Gastroesophageal sphincter (tissue), 4 donors: ENCODE results near the gene ATP9B. TPM values are rescaled to one million over a fixed set of nuclear protein-coding genes. Genes with fewer than 3 reads are reported as not detected.

ENCODE experiments used
- ATAC-seq: fragments of 150-250 bp; one replicate; pipeline ENCODE4 v1.9.1; 2016; ENCODE audit warnings: mild to moderate bottlenecking, moderate library complexity
- H3K27ac ChIP-seq, 4 donors: fragments of 200-600 bp; sonication (generic) in 3 of 4; 1 replicate in 3 of 4; 2 replicates in 1 of 4; pipeline ENCODE4 v1.5.1; 2016 to 2019
- H3K27me3 ChIP-seq: fragments of 200-600 bp; sonication (generic); one replicate; pipeline ENCODE4 v1.5.1; 2019
- H3K36me3 ChIP-seq, 2 donors: fragments of 200-600 bp; sonication (generic); one replicate each; pipeline ENCODE4 v1.5.1; 2019; ENCODE audit warnings: control low read depth in 1 of 2
- H3K4me1 ChIP-seq, 3 donors: fragments of 200-600 bp; sonication (generic); 1 replicate in 2 of 3; 2 replicates in 1 of 3; pipeline ENCODE4 v1.5.1; 2016 to 2019; ENCODE audit warnings: control low read depth in 2 of 3
- H3K4me3 ChIP-seq, 2 donors: fragments of 200-600 bp; sonication (generic); one replicate each; pipeline ENCODE4 v1.5.1; 2019; ENCODE audit warnings: mild to moderate bottlenecking in 1 of 2, moderate library complexity in 1 of 2
- H3K9me3 ChIP-seq, 3 donors: fragments of 200-600 bp; sonication (generic); one replicate each; pipeline ENCODE4 v1.5.1; 2017 to 2019; ENCODE audit warnings: control low read depth in 2 of 3
- EP300 ChIP-seq: sonication (generic); formaldehyde crosslinking; IDR thresholded peaks from one replicate; pipeline ENCODE4 v1.6.1; 2017; ENCODE audit warnings: antibody characterized with exemption, mild to moderate bottlenecking
- POLR2A ChIP-seq, 2 donors: fragments of 450-650 bp; IDR thresholded peaks; one replicate each; pipeline ENCODE4 v1.6.1; 2017; ENCODE audit warnings: antibody characterized with exemption in 2 of 2, mild to moderate bottlenecking in 2 of 2, moderate library complexity in 1 of 2
- POLR2AphosphoS5 ChIP-seq: sonication (generic); formaldehyde crosslinking; IDR thresholded peaks from one replicate; pipeline ENCODE4 v1.6.1; 2017; ENCODE audit warnings: antibody characterized with exemption
- WGBS, 2 donors: methylation state at CpG; one replicate each; pipeline ENCODE4 v1.1.5; 2018; ENCODE audit warnings: low coverage in 1 of 2; 5-methylcytosine and 5-hydroxymethylcytosine counted together
- total RNA-seq, 4 donors: library from RNA; depleted of rRNA; stranded (reverse); fragments of >200 nt; gene quantifications; one replicate each; pipeline ENCODE4 v1.1.0, GENCODE V29; 2016
- TF ChIP-seq, protein P1 (sequence below), 4 experiments: fragments of 200-600 bp in 2 of 4; fragments of 450-650 bp in 2 of 4; sonication (generic) in 1 of 4; IDR thresholded peaks; one replicate each; pipeline ENCODE4 v1.5.1; 2017 to 2019; ENCODE audit warnings: antibody characterized with exemption in 4 of 4, mild to moderate bottlenecking in 2 of 4, moderate library complexity in 2 of 4

ATP9B gene
- total RNA-seq, 4 donors from 2014 or later: 16.6 to 48.7 (median 33.7) TPM

DNA sequence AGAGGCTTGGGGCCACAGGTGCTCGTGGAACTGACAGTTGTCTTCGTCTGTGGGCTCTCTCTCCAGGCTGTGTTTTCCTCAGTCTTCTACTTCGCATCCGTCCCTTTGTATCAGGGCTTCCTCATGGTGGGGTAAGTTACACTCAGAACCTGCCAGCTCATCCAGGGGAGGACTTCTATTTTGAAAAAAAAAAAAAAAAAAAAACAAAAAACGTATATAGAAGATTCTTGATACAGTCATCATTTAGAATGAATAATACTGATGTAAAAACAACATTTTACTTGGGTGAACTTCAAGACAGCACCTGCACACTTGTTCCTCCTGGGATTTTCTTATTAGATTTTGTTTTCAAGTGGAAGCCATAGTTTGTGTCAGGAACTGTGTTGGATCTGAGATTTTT lies 278.9 kb downstream of the ATP9B start:
- WGBS, 2 donors: 56 to 81% methylated on average over 1 to 4 of the region's 5 CpGs
- no peaks in the 10 kb centered on the region for H3K9me3 ChIP-seq
- H3K4me1 ChIP-seq: no peaks in the 10 kb centered on the region
- TF ChIP-seq, protein P1, sequence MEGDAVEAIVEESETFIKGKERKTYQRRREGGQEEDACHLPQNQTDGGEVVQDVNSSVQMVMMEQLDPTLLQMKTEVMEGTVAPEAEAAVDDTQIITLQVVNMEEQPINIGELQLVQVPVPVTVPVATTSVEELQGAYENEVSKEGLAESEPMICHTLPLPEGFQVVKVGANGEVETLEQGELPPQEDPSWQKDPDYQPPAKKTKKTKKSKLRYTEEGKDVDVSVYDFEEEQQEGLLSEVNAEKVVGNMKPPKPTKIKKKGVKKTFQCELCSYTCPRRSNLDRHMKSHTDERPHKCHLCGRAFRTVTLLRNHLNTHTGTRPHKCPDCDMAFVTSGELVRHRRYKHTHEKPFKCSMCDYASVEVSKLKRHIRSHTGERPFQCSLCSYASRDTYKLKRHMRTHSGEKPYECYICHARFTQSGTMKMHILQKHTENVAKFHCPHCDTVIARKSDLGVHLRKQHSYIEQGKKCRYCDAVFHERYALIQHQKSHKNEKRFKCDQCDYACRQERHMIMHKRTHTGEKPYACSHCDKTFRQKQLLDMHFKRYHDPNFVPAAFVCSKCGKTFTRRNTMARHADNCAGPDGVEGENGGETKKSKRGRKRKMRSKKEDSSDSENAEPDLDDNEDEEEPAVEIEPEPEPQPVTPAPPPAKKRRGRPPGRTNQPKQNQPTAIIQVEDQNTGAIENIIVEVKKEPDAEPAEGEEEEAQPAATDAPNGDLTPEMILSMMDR (IDR thresholded peaks at IDR 0.05): no peak
- no peak for TF ChIP-seq EP300
- TF ChIP-seq POLR2A (IDR thresholded peaks at IDR 0.05): no peak
- H3K27me3 ChIP-seq: no peaks in the 10 kb centered on the region
- peaks cover 0 to 98% of the 10 kb centered on the region in 2 donors for H3K36me3 ChIP-seq
- no peak overlapping the region for H3K27ac ChIP-seq
- H3K4me3 ChIP-seq: no peak overlapping the region
- no peak for ATAC-seq

DNA sequence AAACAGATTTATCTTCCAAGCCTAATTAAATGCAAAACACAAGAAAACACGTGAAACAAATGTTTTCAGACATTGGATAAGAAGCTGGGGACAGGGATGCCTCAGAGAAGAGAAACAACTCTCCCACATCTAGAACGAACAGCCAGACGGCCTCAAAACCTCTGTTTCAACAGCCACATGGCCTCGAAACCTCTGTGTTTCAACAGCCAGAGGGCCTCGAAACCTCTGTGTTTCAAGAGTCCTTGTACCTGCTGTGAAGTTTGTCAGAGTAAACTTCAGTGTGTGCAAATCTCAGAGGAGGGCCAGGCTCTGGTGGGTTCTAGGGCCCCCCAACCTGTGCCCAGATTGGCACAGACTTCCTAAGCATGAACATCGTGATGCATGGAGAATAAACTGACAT lies 283.2 kb downstream of the ATP9B start:
- ATAC-seq: no peak
- H3K36me3 ChIP-seq: peaks cover 0 to 78% of the 10 kb centered on the region in 2 donors
- H3K4me3 ChIP-seq: no peak overlapping the region
- WGBS, 2 donors: 74 to 76% methylated on average over 5 to 6 of the region's 6 CpGs
- no peaks in the 10 kb centered on the region for H3K4me1 ChIP-seq
- no peak overlapping the region for H3K27ac ChIP-seq
- no peaks in the 10 kb centered on the region for H3K27me3 ChIP-seq
- TF ChIP-seq POLR2AphosphoS5 (no peak), EP300 (no peak), POLR2A (IDR thresholded peaks at IDR 0.05) (no peak)
- TF ChIP-seq, protein P1 (IDR thresholded peaks at IDR 0.05): no peak
- no peaks in the 10 kb centered on the region for H3K9me3 ChIP-seq

DNA sequence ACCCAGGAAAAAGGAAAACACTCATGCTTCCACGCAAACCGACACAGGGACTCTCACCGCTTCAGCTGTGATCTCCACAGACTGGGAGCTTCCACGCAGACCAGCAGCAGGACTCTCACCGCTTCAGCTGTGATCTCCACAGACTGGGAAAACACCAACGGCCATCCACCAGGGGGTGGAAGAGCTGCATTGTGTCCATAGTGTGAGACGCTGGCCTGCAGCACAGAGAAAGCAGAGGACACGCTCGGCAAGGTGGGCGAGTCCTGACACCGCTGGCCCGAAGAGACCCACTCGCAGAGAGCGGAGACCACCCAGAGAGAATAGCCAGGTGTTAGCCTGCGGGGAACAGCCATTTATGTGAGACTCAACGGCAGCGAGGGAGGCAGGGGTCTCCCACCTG lies 284.1 kb downstream of the ATP9B start:
- Histone ChIP-seq H3K27ac (no peak overlapping the region), H3K36me3 (peaks cover 0 to 70% of the 10 kb centered on the region in 2 donors), H3K9me3 (no peaks in the 10 kb centered on the region), H3K4me1 (no peaks in the 10 kb centered on the region), H3K4me3 (no peak overlapping the region), H3K27me3 (no peaks in the 10 kb centered on the region)
- WGBS, 2 donors: 59 to 71% methylated on average over 4 to 9 of the region's 17 CpGs
- TF ChIP-seq EP300 (no peak), POLR2A (IDR thresholded peaks at IDR 0.05) (no peak), POLR2AphosphoS5 (no peak)
- TF ChIP-seq, protein P1 (IDR thresholded peaks at IDR 0.05): no peak
- no peak for ATAC-seq

DNA sequence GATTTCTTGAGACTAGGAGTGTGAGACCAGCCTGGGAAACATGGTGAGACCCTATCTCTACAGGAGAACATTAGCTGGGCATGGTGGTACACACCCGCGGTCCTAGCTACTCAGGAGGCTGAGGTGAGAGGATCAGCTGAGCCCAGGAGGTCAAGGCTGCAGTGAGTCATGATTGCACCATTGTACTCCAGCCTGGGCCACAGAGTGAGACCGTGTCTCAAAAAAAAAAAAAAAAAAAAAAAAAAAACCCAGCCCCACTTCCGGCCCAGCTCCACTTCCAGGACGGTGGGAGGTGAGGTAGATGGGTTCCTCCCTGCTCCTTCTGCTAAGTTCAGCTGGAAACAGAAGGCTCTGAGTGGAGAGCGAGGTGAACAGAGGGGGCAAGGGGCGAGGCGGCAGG lies 285.2 kb downstream of the ATP9B start:
- Histone ChIP-seq H3K4me1 (no peaks in the 10 kb centered on the region), H3K36me3 (peaks cover 0 to 65% of the 10 kb centered on the region in 2 donors), H3K27ac (no peak overlapping the region), H3K9me3 (no peaks in the 10 kb centered on the region), H3K27me3 (no peaks in the 10 kb centered on the region), H3K4me3 (no peak overlapping the region)
- ATAC-seq: no peak
- 80% methylated on average over 2 of the region's 8 CpGs; no CpG with 5 or more reads in 1 of the 2 donors for WGBS, 2 donors
- TF ChIP-seq, protein P1 (IDR thresholded peaks at IDR 0.05): no peak
- no peak for TF ChIP-seq EP300
- TF ChIP-seq POLR2A (IDR thresholded peaks at IDR 0.05): no peak
- TF ChIP-seq POLR2AphosphoS5: no peak

DNA sequence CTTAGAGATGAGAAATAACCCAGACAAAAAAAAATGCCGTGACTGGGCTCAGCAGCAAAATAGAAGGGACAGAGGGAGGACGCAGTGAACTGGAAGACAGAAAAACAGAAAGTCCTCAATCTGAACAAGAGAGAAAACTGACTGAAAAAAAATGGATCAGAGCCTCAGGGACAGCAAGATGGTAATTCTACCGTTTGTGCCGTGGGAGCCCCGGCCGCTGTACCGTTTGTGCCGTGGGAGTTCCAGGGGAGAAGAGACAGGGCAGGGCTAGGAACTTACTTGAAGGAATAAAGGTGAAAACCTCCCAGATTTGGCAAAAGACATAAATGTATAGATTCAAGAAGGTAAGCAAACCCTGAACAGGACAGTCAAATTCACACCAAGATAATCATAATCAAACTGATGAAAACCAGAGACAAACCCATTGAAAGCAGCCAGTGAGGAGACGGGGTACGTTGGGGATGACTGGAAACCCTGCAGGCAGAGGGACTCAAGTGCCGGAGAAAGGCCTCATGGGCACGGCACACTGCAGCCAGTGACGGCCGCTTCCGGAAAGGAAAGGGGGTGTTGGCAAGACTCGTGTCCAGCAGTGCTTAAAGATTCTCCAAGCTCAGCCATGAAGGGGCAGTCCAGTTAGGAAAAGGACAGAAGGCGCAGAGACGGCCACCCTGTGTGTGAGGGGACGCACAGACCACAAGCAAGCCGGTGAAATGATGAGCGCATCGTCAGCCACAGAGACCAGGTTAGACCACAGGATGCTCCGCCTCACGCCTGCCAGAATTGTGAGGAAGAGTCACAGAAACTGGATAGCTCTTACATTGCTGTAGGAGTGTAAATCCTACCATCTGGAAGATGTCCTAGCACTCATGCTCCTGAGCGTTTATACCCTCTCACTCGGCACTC lies 286.5 kb downstream of the ATP9B start:
- no peak for ATAC-seq
- no peak overlapping the region for H3K4me3 ChIP-seq
- H3K36me3 ChIP-seq: peaks cover 0 to 65% of the 10 kb centered on the region in 2 donors
- H3K9me3 ChIP-seq: no peaks in the 10 kb centered on the region
- H3K27ac ChIP-seq: no peak overlapping the region
- no peak for TF ChIP-seq POLR2AphosphoS5
- no peak for TF ChIP-seq POLR2A (IDR thresholded peaks at IDR 0.05)
- TF ChIP-seq EP300: no peak
- TF ChIP-seq, protein P1 (IDR thresholded peaks at IDR 0.05): no peak
- H3K4me1 ChIP-seq: no peaks in the 10 kb centered on the region
- WGBS, 2 donors: 87 to 92% methylated on average over 5 to 26 of the region's 26 CpGs
- H3K27me3 ChIP-seq: no peaks in the 10 kb centered on the region
